Esophagus (tissue), 2 donors: ENCODE measurements around the gene CYFIP1. TPM values are rescaled to one million over a fixed set of nuclear protein-coding genes. Genes with fewer than 3 reads are reported as not detected.

Experiments used
- H3K27ac ChIP-seq, 2 donors: one replicate each; pipeline ENCODE4 v1.5.1; 2013; ENCODE audit warnings: low read depth in 2 of 2, mild to moderate bottlenecking in 2 of 2, inconsistent platforms in 1 of 2, low read length in 1 of 2, moderate library complexity in 1 of 2
- H3K27me3 ChIP-seq, 2 donors: one replicate each; pipeline ENCODE4 v1.6.1; 2013; ENCODE audit warnings: low read length in 2 of 2, control low read depth in 1 of 2, mild to moderate bottlenecking in 1 of 2; ENCODE audit not compliant: insufficient read depth in 2 of 2, control insufficient read depth in 1 of 2
- H3K36me3 ChIP-seq, 2 donors: one replicate each; pipeline ENCODE4 v1.6.1; 2013; ENCODE audit warnings: low read length in 1 of 2; ENCODE audit not compliant: control insufficient read depth in 2 of 2, insufficient read depth in 2 of 2
- H3K4me1 ChIP-seq, 2 donors: one replicate each; pipeline ENCODE4 v1.6.1; 2013; ENCODE audit warnings: low read length in 1 of 2; ENCODE audit not compliant: control insufficient read depth in 2 of 2, insufficient read depth in 2 of 2
- H3K4me3 ChIP-seq, 2 donors: one replicate each; pipeline ENCODE4 v1.5.1; 2013; ENCODE audit warnings: low read length in 2 of 2, mild to moderate bottlenecking in 2 of 2, low read depth in 1 of 2, moderate library complexity in 1 of 2
- H3K9me3 ChIP-seq, 2 donors: one replicate each; pipeline ENCODE4 v1.6.1; 2013; ENCODE audit warnings: mild to moderate bottlenecking in 2 of 2, low read depth in 1 of 2, low read length in 1 of 2, moderate library complexity in 1 of 2; ENCODE audit not compliant: control insufficient read depth in 2 of 2, insufficient read depth in 1 of 2
- WGBS, 2 donors: extraction: QIAGEN DNeasy Blood & Tissue Kit; methylation state at CpG; one replicate each; pipeline ENCODE4 v1.1.7; 2013; 5-methylcytosine and 5-hydroxymethylcytosine counted together
- polyA plus RNA-seq, 2 donors: library from polyadenylated mRNA; stranded (reverse); fragments of 200-250 nt; gene quantifications; one replicate each; pipeline ENCODE4 v1.2.3, GENCODE V29; 2013
- donor health status: healthy with polysubstance abuse.
- donor health status: Bipolar disorder and iron deficiency.

CYFIP1 gene
- polyA plus RNA-seq, 2 donors, result 32.1 to 44.3 TPM

- H3K9me3 ChIP-seq, result no peaks in the 10 kb centered on the region
- H3K27ac ChIP-seq, result no peak overlapping the region
- 94 to 95% methylated on average over 25 of the region's 25 CpGs for WGBS, 2 donors
- no peak overlapping the region for H3K4me3 ChIP-seq
- H3K4me1 ChIP-seq, result peaks cover 0 to 2% of the 10 kb centered on the region in 2 donors
- no peaks in the 10 kb centered on the region for H3K27me3 ChIP-seq
- H3K36me3 ChIP-seq, result peaks cover 3 to 50% of the 10 kb centered on the region in 2 donors
These were observed 64.2 kb downstream of the CYFIP1 start for GRCh38 chr15:22915866-22916515.

GRCh38 chr15:22913646-22914380, 66.4 kb downstream of the CYFIP1 start:
- Histone ChIP-seq H3K36me3 (peaks cover 11 to 57% of the 10 kb centered on the region in 2 donors), H3K4me3 (no peak overlapping the region)

GRCh38 chr15:22912256-22912655, 67.9 kb downstream of the CYFIP1 start:
- Histone ChIP-seq H3K27ac (no peak overlapping the region), H3K4me3 (no peak overlapping the region), H3K9me3 (no peaks in the 10 kb centered on the region), H3K36me3 (peaks cover 16 to 48% of the 10 kb centered on the region in 2 donors), H3K27me3 (no peaks in the 10 kb centered on the region), H3K4me1 (no peaks in the 10 kb centered on the region)
- 95 to 96% methylated on average over 12 of the region's 12 CpGs for WGBS, 2 donors

More at GRCh38 chr15:22913646-22914380, 66.4 kb downstream of the CYFIP1 start:
- 95 to 96% methylated on average over 13 of the region's 13 CpGs for WGBS, 2 donors
- Histone ChIP-seq H3K27ac (no peak overlapping the region), H3K9me3 (no peaks in the 10 kb centered on the region), H3K4me1 (peaks cover 0 to 2% of the 10 kb centered on the region in 2 donors), H3K27me3 (no peaks in the 10 kb centered on the region)

GRCh38 chr15:22911306-22911705, 68.9 kb downstream of the CYFIP1 start:
- Histone ChIP-seq H3K36me3 (peaks cover 18 to 42% of the 10 kb centered on the region in 2 donors), H3K4me3 (no peak overlapping the region), H3K27ac (no peak overlapping the region), H3K27me3 (no peaks in the 10 kb centered on the region), H3K4me1 (no peaks in the 10 kb centered on the region), H3K9me3 (no peaks in the 10 kb centered on the region)
- 86 to 90% methylated on average over 8 of the region's 8 CpGs for WGBS, 2 donors

GRCh38 chr15:22908830-22909229, 71.3 kb downstream of the CYFIP1 start:
- H3K4me1 ChIP-seq, result no peaks in the 10 kb centered on the region
- no peaks in the 10 kb centered on the region for H3K9me3 ChIP-seq
- peaks cover 18 to 34% of the 10 kb centered on the region in 2 donors for H3K36me3 ChIP-seq
- WGBS, 2 donors, result 89 to 94% methylated on average over 9 of the region's 9 CpGs
- no peak overlapping the region for H3K4me3 ChIP-seq
- no peak overlapping the region for H3K27ac ChIP-seq
- no peaks in the 10 kb centered on the region for H3K27me3 ChIP-seq

- Histone ChIP-seq H3K27me3 (no peaks in the 10 kb centered on the region), H3K36me3 (peaks cover 18 to 42% of the 10 kb centered on the region in 2 donors), H3K9me3 (no peaks in the 10 kb centered on the region), H3K4me3 (no peak overlapping the region), H3K4me1 (no peaks in the 10 kb centered on the region), H3K27ac (no peak overlapping the region)
- 88 to 90% methylated on average over 16 of the region's 16 CpGs for WGBS, 2 donors
These were observed 72.8 kb downstream of the CYFIP1 start for GRCh38 chr15:22907161-22907950.

- Histone ChIP-seq H3K27me3 (no peaks in the 10 kb centered on the region), H3K4me3 (no peak overlapping the region), H3K27ac (no peak overlapping the region), H3K4me1 (no peaks in the 10 kb centered on the region), H3K36me3 (peaks cover 13 to 45% of the 10 kb centered on the region in 2 donors), H3K9me3 (no peaks in the 10 kb centered on the region)
- 63 to 64% methylated on average over 11 of the region's 11 CpGs for WGBS, 2 donors
These were observed 75.4 kb downstream of the CYFIP1 start for GRCh38 chr15:22904736-22905135.

GRCh38 chr15:22903961-22904534, 76.1 kb downstream of the CYFIP1 start:
- H3K4me1 ChIP-seq, result no peaks in the 10 kb centered on the region
- no peak overlapping the region for H3K27ac ChIP-seq
- H3K9me3 ChIP-seq, result no peaks in the 10 kb centered on the region
- 73 to 76% methylated on average over 19 of the region's 19 CpGs for WGBS, 2 donors
- H3K36me3 ChIP-seq, result peaks cover 10 to 42% of the 10 kb centered on the region in 2 donors
- no peaks in the 10 kb centered on the region for H3K27me3 ChIP-seq
- H3K4me3 ChIP-seq, result no peak overlapping the region

- Histone ChIP-seq H3K36me3 (peaks cover 6 to 40% of the 10 kb centered on the region in 2 donors), H3K27me3 (no peaks in the 10 kb centered on the region), H3K4me1 (no peaks in the 10 kb centered on the region), H3K4me3 (no peak overlapping the region), H3K27ac (no peak overlapping the region), H3K9me3 (no peaks in the 10 kb centered on the region)
- 94 to 95% methylated on average over 17 to 18 of the region's 18 CpGs for WGBS, 2 donors
These were observed 76.7 kb downstream of the CYFIP1 start for GRCh38 chr15:22903427-22903826.
